ENCODE data around the gene LPO.

LPO gene

GRCh38 chr17:58229384-58229783 is 9.0 kb upstream of the LPO start:
- no peak for DNase-seq (ENCODE audit: low read depth in 2 of 2)

- DNase-seq (ENCODE audit: low read depth in 2 of 2): no peak
Observed at GRCh38 chr17:58229881-58230280, 8.5 kb upstream of the LPO start.

- no peak for DNase-seq (ENCODE audit: low read depth in 2 of 2)
Observed at GRCh38 chr17:58231641-58232040, 6.7 kb upstream of the LPO start.

- no peak for DNase-seq (ENCODE audit: low read depth in 2 of 2)
Observed at GRCh38 chr17:58232707-58233156, 5.7 kb upstream of the LPO start.

- DNase-seq (ENCODE audit: low read depth in 2 of 2): no peak
Observed at GRCh38 chr17:58233543-58233942, 4.8 kb upstream of the LPO start.

DNA sequence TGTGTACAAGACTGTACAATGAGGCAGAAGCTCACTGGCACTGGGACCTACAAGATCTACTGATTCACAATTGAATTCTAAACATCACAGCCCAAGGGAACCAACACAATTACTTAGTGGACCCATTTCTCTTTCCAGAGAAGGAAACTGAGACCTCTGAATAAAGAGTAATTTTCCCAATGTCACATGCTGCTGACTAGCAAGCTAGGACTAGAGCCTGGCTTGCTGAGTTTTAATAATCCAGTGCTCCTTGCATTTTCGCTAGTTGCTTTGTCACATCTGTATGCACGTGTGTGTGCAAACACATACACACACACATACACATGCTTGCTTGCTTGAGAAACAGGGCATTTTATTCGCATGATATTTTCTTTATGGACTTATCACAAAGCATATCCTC is 3.9 kb upstream of the LPO start:
- no peak for DNase-seq (ENCODE audit: low read depth in 2 of 2)

DNA sequence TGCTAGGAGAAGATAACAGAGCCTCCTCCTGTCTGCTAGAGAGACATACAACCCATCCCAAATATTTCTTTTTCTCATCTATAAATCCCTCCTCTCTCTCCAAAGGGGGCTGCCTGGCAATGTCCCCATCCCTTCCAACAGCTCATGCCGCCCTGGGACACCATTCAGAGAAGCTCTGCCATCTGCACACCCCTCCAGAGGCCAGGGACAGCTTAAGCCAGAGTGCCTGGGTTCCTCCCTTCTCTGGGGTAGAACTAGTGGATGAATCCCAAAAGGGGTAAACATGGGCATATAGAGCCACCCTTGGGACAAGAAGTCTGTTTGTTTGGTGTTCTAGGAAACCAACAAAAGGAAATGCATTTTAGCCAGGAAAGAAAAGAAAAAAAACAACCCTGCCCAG is 2.6 kb upstream of the LPO start:
- DNase-seq (ENCODE audit: low read depth in 2 of 2): no peak

DNA sequence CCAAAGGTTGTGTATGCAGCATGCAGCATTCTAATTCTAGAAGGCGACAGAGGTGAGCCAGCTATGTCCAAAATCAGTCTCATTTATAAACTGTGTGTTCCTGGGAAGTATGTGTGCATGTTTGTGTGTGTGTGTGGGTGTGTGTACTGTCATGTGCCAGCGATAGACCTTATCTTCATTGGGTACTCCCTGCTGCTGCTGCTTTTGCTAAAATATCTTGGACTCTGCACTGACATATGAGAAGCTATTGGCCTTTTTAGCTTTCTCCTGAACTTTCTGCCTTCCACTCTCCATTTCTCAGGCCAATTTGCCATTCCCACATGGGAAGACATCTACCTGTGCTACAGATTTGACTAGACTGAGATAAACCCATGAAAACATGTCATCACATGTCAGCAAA is 2.0 kb upstream of the LPO start:
- no peak for DNase-seq (ENCODE audit: low read depth in 2 of 2)

- DNase-seq (ENCODE audit: low read depth in 2 of 2): no peak
Observed at GRCh38 chr17:58239987-58240386, 1.6 kb downstream of the LPO start.

DNA sequence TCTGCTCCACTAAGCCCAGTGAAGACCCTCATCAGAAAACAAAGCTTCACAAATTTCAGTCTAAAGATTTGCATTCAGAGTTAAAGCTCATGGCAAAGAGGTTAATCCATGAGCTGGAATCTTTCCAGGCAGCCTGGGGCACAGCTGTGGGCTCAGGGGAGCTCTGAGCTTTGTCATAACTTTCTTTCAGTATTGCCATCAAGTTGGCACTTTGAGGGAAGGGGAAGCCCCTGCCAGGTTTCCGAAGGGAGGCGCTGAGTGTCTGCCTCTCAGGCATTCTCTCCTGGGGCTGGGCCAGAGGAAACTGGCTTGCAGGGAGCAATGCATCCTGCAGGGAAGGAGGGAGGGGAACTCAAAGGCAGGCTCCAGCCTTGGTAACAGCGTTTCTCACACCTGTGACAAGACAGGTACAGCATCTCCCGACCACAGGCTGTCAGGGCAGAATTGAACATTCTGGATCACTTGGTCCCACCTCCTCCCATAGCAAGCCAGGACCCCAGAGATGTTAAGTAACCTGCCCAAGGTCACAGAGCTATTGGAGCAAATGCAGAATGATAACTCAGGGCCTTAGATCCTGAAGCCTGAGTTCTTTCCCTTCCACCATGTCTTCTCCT is 3.9 kb downstream of the LPO start:
- DNase-seq (ENCODE audit: low read depth in 2 of 2): no peak

DNA sequence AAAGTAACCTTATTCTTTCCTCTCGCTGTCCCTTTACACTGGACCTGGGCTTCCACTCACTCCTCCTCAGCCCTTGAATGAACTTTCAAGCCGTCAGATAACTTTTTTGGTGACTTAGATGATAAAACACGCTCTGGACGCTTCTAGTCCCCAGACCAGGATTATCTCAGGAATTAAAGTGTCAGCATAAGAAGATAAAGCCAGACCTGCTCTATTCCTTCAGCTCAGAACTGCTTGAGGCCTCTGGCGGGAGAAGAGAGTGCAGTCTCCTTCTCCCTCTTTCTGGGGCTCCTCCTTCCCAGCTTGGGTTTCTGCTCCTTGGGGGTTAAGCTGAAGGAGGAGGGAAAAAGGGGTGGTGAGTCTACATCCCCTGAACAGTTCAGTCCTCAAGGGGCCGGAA is 6.6 kb downstream of the LPO start:
- DNase-seq (ENCODE audit: low read depth in 2 of 2): no peak

- no peak for DNase-seq (ENCODE audit: low read depth in 2 of 2)
Observed at GRCh38 chr17:58245428-58246103, 7.2 kb downstream of the LPO start.

DNA sequence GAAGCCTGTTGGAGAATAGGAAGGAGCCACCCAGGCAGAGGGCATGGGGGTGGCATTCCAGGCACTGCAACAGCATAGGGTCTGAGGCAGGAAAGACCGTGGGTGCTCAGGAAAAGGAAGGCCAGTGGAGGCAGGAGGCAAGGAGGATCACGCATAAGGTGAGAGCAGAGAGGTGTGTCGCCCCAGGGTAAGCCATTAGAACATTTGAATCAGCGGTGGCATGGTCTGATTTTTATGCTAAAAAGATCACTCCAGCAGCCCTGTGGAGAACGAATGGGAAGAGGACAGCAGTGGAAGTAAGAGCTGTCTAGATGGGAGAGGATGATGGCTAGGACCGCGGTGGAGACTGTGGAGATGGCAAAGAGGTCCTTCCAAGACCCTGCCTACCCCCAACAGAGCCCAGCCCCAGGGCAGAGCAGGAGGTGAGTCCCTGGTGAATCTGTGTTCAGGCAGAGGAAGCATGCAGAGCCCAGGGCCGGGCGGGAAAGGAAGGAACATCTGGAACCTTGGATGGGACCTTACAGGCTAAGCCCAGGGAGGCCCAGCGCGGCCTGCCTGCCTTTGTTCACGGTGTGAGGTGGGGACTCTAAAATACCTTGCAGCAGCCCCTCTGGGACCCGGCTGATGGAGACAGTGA is 7.8 kb downstream of the LPO start:
- DNase-seq (ENCODE audit: low read depth in 2 of 2): no peak

DNA sequence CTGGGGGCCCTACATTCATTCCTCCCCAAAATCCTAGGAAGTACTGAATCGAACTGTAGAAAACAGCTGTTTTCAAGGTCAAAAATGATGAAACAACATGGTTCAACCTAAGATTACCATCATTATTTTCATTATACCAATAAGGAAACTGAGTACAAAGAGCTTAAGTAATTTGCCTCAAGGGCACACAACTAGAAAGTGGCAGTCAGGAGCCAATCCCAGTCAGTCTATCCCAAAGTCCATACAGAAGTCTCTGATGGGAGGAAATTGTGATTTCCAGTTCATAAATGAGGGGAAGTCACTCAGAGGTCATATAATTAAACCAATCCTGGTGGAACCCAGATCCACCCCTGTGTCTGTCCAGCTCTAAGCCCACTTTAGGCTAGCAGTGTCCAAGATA is 8.4 kb downstream of the LPO start:
- DNase-seq (ENCODE audit: low read depth in 2 of 2): no peak

DNA sequence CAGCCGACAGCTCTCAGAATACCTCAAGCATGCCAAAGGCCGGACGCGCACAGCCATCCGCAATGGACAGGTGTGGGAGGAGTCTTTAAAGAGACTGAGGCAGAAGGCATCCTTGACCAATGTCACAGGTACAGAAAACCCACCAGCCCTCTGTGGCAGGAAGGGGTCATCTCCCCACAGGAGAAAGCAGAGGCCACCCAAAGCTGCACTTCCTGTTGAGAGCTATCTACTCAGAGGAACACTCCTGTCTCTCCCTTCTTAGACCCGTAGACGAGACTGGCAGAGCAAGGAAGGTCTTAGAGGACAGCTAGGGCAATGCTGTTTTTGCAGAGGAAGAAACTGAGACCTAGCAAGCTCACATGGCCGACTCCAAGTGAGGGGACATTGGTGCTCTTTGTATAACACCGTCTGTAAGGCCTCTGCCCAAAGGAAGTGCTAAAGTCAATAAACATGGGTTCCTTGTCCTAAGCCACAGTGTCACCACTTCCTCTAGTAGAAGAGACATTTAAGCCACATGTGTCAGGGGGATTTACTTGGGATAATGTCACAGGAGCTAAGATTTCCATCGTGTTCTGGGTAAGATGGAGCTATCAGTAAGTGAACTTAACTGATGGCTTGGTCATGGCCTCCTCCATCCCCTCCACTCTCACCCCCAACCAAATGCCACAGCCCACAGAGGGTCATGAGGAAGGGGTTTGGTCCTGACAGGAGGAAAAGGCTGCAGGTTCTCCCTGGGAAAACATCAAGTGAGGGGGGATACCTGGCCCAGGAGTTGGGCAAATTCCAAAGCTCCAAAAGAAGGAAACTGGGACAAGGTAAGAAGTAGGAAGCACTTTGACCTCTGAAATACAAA is 9.4 kb downstream of the LPO start:
- DNase-seq (ENCODE audit: low read depth in 2 of 2): no peak

- no peak for DNase-seq (ENCODE audit: low read depth in 2 of 2)
Observed at GRCh38 chr17:58248955-58249269, 10.5 kb downstream of the LPO start.

GRCh38 chr17:58249270-58250133 is 11.1 kb downstream of the LPO start:
- DNase-seq (ENCODE audit: low read depth in 2 of 2): peak; percentile 50 to 62

DNA sequence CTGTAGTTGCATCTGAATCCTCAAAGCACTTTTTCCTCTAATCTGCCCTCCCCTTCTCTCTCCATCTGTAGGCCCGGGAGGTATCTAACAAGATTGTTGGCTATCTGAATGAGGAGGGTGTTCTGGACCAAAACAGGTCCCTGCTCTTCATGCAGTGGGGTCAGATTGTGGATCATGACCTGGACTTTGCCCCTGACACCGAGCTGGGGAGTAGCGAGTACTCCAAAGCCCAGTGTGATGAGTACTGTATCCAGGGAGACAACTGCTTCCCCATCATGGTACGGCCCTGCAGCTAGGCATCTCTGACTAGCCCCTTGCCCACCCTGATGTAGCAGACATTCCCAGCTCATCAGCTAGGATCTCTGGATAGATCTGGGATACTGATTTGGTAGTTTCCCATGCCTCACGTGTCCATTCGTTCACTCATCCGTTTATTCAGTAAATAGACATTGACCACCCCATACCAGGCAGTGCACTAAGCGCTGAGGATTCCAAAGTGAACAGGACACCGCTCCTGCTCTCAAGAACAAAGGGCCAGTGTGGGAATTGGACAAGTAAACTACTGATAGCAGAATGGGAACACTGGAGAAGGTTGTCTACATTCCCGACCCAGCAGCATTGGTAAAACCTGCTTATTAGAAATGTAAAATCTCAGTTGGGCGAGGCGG is 12.1 kb downstream of the LPO start:
- no peak for DNase-seq (ENCODE audit: low read depth in 2 of 2)

DNA sequence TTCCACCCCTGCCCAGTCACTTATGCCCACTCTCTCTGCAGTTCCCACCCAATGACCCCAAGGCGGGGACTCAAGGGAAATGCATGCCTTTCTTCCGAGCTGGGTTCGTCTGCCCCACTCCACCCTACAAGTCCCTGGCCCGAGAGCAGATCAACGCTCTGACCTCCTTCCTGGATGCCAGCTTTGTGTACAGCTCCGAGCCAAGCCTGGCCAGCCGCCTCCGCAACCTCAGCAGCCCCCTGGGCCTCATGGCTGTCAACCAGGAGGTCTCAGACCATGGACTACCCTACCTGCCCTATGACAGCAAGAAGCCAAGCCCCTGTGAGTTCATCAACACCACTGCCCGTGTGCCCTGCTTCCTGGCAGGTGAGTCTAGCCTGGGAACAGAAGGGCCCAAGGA is 13.8 kb downstream of the LPO start:
- DNase-seq (ENCODE audit: low read depth in 2 of 2): no peak

GRCh38 chr17:58253082-58253481 is 14.7 kb downstream of the LPO start:
- DNase-seq (ENCODE audit: low read depth in 2 of 2): no peak

DNA sequence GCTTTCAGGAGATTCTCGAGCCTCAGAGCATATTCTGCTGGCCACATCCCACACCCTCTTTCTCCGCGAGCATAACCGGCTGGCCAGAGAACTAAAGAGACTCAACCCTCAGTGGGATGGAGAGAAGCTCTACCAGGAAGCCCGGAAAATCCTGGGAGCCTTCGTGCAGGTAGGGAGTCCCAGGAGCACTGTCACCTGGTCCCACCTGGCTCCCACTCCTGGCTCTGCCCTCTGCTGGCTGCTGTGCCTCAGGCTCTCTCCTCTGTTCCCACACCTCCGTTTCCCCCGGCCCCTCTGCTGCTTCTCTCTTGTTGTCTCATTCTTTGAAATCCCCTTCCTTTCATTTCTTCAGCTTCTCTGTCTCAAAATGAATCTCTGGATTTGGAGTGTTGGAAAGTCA is 16.4 kb downstream of the LPO start:
- DNase-seq (ENCODE audit: low read depth in 2 of 2): no peak

Measured in stimulated activated CD8-positive, alpha-beta memory T cell treated with anti-CD3 and anti-CD28 coated beads, Interleukin-2, amount 100 ng/mL, for 1 hour (primary cell).